ENCODE results near the gene VSTM2L.

VSTM2L gene

DNA sequence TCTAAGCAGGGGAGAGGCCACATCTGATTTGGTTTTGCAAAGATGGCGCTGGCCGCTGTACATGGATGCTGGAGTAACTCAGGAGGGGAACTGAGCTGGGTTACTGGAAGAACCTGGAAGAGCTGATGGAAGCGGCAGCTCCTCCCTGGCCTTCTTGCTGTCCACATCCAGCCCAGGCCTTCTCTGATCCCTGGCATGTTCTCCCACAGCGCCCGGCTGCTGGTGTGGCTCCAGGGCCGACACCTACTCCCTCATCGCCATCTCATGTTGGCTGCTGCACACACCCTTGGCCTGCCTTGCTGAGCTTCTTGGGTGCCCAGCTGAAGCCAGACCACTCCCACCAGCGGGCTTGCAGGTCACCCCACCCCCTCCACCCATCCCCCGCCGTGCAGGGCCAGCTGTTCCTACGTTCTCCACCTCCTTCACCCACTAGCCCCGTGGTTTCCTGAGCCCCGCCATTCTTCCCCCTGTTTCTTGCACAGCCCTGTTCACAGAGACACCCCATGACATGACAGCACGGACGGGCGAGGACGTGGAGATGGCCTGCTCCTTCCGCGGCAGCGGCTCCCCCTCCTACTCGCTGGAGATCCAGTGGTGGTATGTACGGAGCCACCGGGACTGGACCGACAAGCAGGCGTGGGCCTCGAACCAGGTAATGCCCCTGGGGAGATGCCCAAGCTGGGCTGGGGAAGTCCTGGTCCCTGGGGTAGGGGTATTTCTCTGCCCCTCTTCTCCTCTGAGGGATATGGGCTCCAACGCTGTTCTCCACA is 28.4 kb downstream of the VSTM2L start:
- H3K36me3 ChIP-seq: no peaks in the 10 kb centered on the region
- DNase-seq: no peak
- no peak for TF ChIP-seq CTCF (IDR thresholded peaks at IDR 0.05; ENCODE audit: low read depth, low read length)
- H3K27me3 ChIP-seq: no peaks in the 10 kb centered on the region
- H3K9me3 ChIP-seq: no peaks in the 10 kb centered on the region
- peaks cover 5% of the 10 kb centered on the region; the same call in 1 of the 2 replicates for H3K4me1 ChIP-seq
- no peak overlapping the region for H3K4me3 ChIP-seq (ENCODE audit: low read depth, low read length)

- H3K4me3 ChIP-seq (ENCODE audit: low read depth, low read length): no peak overlapping the region
- no peaks in the 10 kb centered on the region for H3K36me3 ChIP-seq
- H3K27me3 ChIP-seq: no peaks in the 10 kb centered on the region
- no peaks in the 10 kb centered on the region for H3K9me3 ChIP-seq
- no peak for DNase-seq
- TF ChIP-seq CTCF (IDR thresholded peaks at IDR 0.05; ENCODE audit: low read depth, low read length): no peak
- H3K4me1 ChIP-seq: peaks cover 5% of the 10 kb centered on the region; the same call in 1 of the 2 replicates
Measured at GRCh38 chr20:37932074-37932473, 29.1 kb downstream of the VSTM2L start.

GRCh38 chr20:37932919-37933318 is 30.0 kb downstream of the VSTM2L start:
- H3K4me3 ChIP-seq (ENCODE audit: low read depth, low read length): no peak overlapping the region
- no peaks in the 10 kb centered on the region for H3K9me3 ChIP-seq
- peaks cover 5% of the 10 kb centered on the region; the same call in 1 of the 2 replicates for H3K4me1 ChIP-seq
- H3K36me3 ChIP-seq: no peaks in the 10 kb centered on the region
- DNase-seq: no peak
- TF ChIP-seq CTCF (IDR thresholded peaks at IDR 0.05; ENCODE audit: low read depth, low read length): no peak
- no peaks in the 10 kb centered on the region for H3K27me3 ChIP-seq

- H3K4me3 ChIP-seq (ENCODE audit: low read depth, low read length): no peak overlapping the region
- no peak for TF ChIP-seq CTCF (IDR thresholded peaks at IDR 0.05; ENCODE audit: low read depth, low read length)
- H3K36me3 ChIP-seq: no peaks in the 10 kb centered on the region
- H3K27me3 ChIP-seq: no peaks in the 10 kb centered on the region
- no peak for DNase-seq
- no peaks in the 10 kb centered on the region for H3K9me3 ChIP-seq
- peaks cover 5% of the 10 kb centered on the region; the same call in 1 of the 2 replicates for H3K4me1 ChIP-seq
Measured at GRCh38 chr20:37933786-37934633, 31.1 kb downstream of the VSTM2L start.

DNA sequence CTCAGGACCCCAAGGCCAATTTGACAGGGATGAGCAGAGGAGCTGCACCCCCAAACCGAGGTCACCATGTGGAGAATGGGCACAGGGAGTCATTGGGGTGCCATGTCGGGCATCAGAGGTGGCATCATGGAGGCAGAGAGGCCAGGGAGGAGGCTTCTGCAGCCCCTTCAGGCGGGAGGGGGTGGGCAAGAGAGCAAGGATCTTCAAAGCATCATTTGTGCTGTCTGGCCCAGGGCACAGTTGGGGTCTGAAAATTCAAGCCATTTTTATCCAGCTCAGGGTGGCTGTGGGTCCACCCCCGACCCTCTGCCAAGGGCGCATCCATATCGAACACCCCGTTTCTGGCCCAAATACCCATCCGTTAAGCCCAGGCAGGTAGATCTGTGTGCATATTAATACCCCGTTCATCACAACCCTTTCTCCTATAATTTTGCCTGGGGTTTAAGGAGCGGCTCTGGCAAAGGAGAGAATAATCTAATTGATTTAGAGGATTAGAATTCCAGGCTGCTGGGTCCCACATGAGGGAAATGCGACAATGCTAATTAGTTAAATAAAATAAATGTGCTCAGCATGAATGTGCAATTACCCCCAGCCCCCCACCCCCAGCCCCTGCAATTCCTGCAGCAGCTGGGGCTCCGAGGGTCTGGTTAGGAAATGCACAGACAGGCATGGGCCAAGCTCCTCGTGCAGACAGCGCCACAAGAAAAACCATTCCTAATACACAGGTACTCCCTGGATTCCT is 31.9 kb downstream of the VSTM2L start:
- H3K4me1 ChIP-seq: peaks cover 5% of the 10 kb centered on the region; the same call in 1 of the 2 replicates
- no peaks in the 10 kb centered on the region for H3K27me3 ChIP-seq
- H3K9me3 ChIP-seq: no peaks in the 10 kb centered on the region
- H3K36me3 ChIP-seq: no peaks in the 10 kb centered on the region
- TF ChIP-seq CTCF (IDR thresholded peaks at IDR 0.05; ENCODE audit: low read depth, low read length): no peak
- DNase-seq: no peak
- no peak overlapping the region for H3K4me3 ChIP-seq (ENCODE audit: low read depth, low read length)

Data from BE2C (cell line).